OCI-LY3 (cell line): ENCODE measurements around the gene P2RX6.

Source experiments
- H2AFZ ChIP-seq: fragments of 200-600, 300-600 bp; shearing (Covaris generic); 2 replicates; pipeline ENCODE4 v1.6.0; 2014; ENCODE audit warnings: antibody characterized with exemption, low read depth, low read length
- H3K27ac ChIP-seq: fragments of 200-600, 300-600 bp; sonication (generic); 2 replicates; pipeline ENCODE4 v1.5.1; 2014; ENCODE audit warnings: mild to moderate bottlenecking, low read length, moderate library complexity, mixed read lengths
- H3K27me3 ChIP-seq: fragments of 200-600, 300-600 bp; sonication (generic); 2 replicates; pipeline ENCODE4 v1.6.1; 2014; ENCODE audit warnings: low read depth, low read length, mixed read lengths
- H3K36me3 ChIP-seq: fragments of 200-600, 300-600 bp; sonication (generic); replicated peaks from 2 replicates; pipeline ENCODE3; 2014; ENCODE audit warnings: low read depth, low read length, mixed read lengths
- H3K4me1 ChIP-seq: fragments of 300-600, 200-600 bp; sonication (generic); 2 replicates; pipeline ENCODE4 v1.6.1; 2014; ENCODE audit warnings: low read length, mixed read lengths
- H3K4me2 ChIP-seq: fragments of 200-600, 300-600 bp; sonication (generic); 2 replicates; pipeline ENCODE4 v1.6.1; 2014; ENCODE audit warnings: low read length, mixed read lengths
- H3K4me3 ChIP-seq: fragments of 300-600, 200-600 bp; sonication (generic); 2 replicates; pipeline ENCODE4 v1.5.1; 2014; ENCODE audit warnings: antibody characterized with exemption, mild to moderate bottlenecking, low read length, moderate library complexity
- H3K79me2 ChIP-seq: fragments of 300-600, 200-600 bp; shearing (Covaris generic); 2 replicates; pipeline ENCODE4 v1.6.1; 2014; ENCODE audit warnings: mild to moderate bottlenecking, low read length, mixed read lengths
- H3K9ac ChIP-seq: fragments of 300-600, 200-600 bp; shearing (Covaris generic); 2 replicates; pipeline ENCODE4 v1.6.0; 2014; ENCODE audit warnings: mild to moderate bottlenecking, low read length, moderate library complexity
- H3K9me3 ChIP-seq: fragments of 200-600, 300-600 bp; shearing (Covaris generic); 2 replicates; pipeline ENCODE4 v1.6.1; 2014; ENCODE audit warnings: low read length, mixed read lengths; ENCODE audit not compliant: insufficient read depth
- H4K20me1 ChIP-seq: fragments of 200-600, 300-600 bp; sonication (generic); 2 replicates; pipeline ENCODE4 v1.6.1; 2016; ENCODE audit warnings: low read length, mixed read lengths; ENCODE audit not compliant: insufficient read depth
- CTCF ChIP-seq: fragments of 200-600, 300-600 bp; sonication (generic); IDR thresholded peaks from 2 replicates; pipeline ENCODE4 v1.5.1; 2014; ENCODE audit warnings: antibody characterized with exemption, low read length, low read depth
- EZH2phosphoT487 ChIP-seq: fragments of 200-600 bp; shearing (Covaris generic); IDR thresholded peaks from 2 replicates; pipeline ENCODE4 v1.6.1; 2018; ENCODE audit warnings: antibody characterized with exemption, mixed run types, low read depth

Gene P2RX6

GRCh38 chr22:20981787-20982562, 33.0 kb upstream of the P2RX6 start, which contains the start of gene LZTR1:
TSS of gene LZTR1 (plus strand) at chr22:20982297. CDS start at chr22:20982372, 75 bp downstream.
- no peaks in the 10 kb centered on the region for H3K9me3 ChIP-seq
- H3K79me2 ChIP-seq, result peaks cover 20% of the 10 kb centered on the region
- peak within 1 kb of the TSS; percentile 74 for H2AFZ ChIP-seq
- no peak for TF ChIP-seq EZH2phosphoT487
- TF ChIP-seq CTCF, result peak; percentile 64
- H3K4me2 ChIP-seq, result peak within 1 kb of the TSS; percentile 97
- H3K4me1 ChIP-seq, result peaks cover 16% of the 10 kb centered on the region
- H3K27me3 ChIP-seq, result no peaks in the 10 kb centered on the region
- H3K9ac ChIP-seq, result peak within 1 kb of the TSS; percentile 98
- peaks cover 15% of the 10 kb centered on the region for H3K36me3 ChIP-seq
- H4K20me1 ChIP-seq, result no peaks in the 10 kb centered on the region
- peak within 1 kb of the TSS; percentile 62 for H3K27ac ChIP-seq
- peak within 1 kb of the TSS; percentile 96 for H3K4me3 ChIP-seq

DNA sequence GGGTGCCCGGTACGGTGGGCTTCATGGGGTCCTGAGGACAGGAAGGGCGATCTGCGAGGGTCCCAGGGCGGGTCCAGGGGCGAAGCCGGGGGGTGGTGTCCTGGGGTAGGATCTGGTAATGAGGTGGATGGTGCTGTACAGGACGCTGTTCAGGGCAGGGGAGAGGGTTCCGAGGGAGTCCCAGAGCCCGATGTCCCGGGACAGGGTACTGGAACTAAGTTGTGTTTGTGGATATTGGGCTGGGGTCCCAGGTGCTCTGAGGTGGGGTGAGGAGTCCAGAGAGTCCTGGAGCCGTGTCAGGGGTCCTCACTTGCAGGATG, 32.4 kb upstream of the P2RX6 start:
- H3K9me3 ChIP-seq, result no peaks in the 10 kb centered on the region
- H4K20me1 ChIP-seq, result no peaks in the 10 kb centered on the region
- peak overlapping the region; percentile 96 for H3K4me3 ChIP-seq
- no peaks in the 10 kb centered on the region for H3K27me3 ChIP-seq
- peak overlapping the region; percentile 62 for H3K27ac ChIP-seq
- TF ChIP-seq CTCF (no peak), EZH2phosphoT487 (no peak)
- H3K36me3 ChIP-seq, result peaks cover 17% of the 10 kb centered on the region
- H3K4me2 ChIP-seq, result peak overlapping the region; percentile 97
- peaks cover 16% of the 10 kb centered on the region for H3K4me1 ChIP-seq
- H2AFZ ChIP-seq, result peak overlapping the region; percentile 74
- H3K9ac ChIP-seq, result peak overlapping the region; percentile 98
- H3K79me2 ChIP-seq, result peaks cover 20% of the 10 kb centered on the region

- Histone ChIP-seq H3K36me3 (peaks cover 22% of the 10 kb centered on the region), H3K4me3 (peak overlapping the region; percentile 96), H3K9me3 (no peaks in the 10 kb centered on the region), H3K27me3 (no peaks in the 10 kb centered on the region), H3K4me2 (peak overlapping the region; percentile 97), H4K20me1 (no peaks in the 10 kb centered on the region), H3K27ac (no peak overlapping the region), H2AFZ (no peak overlapping the region), H3K79me2 (peaks cover 20% of the 10 kb centered on the region), H3K9ac (peak overlapping the region; percentile 98), H3K4me1 (peaks cover 16% of the 10 kb centered on the region)
- TF ChIP-seq CTCF (no peak), EZH2phosphoT487 (no peak)
These were observed 31.7 kb upstream of the P2RX6 start for GRCh38 chr22:20983081-20983771.

GRCh38 chr22:20985720-20986119, 29.2 kb upstream of the P2RX6 start:
- Histone ChIP-seq H3K9me3 (no peaks in the 10 kb centered on the region), H3K4me1 (peaks cover 14% of the 10 kb centered on the region), H4K20me1 (no peaks in the 10 kb centered on the region), H3K27ac (no peak overlapping the region), H3K4me2 (no peak overlapping the region), H3K79me2 (peaks cover 20% of the 10 kb centered on the region), H2AFZ (no peak overlapping the region), H3K4me3 (no peak overlapping the region), H3K36me3 (peaks cover 27% of the 10 kb centered on the region), H3K27me3 (no peaks in the 10 kb centered on the region), H3K9ac (no peak overlapping the region)
- TF ChIP-seq CTCF, result no peak
- TF ChIP-seq EZH2phosphoT487, result no peak
